Pancreas (tissue), 10 donors: ENCODE data around the gene CYB5R4. TPM values are rescaled to one million over a fixed set of nuclear protein-coding genes. Genes with fewer than 3 reads are reported as not detected.

Experiments used
- ATAC-seq, 4 donors: fragments of 200-7000 bp; cut with Tn5 transposase; one replicate each; pipeline versions ENCODE4 v1.8.0 to v1.9.1; 2020; ENCODE audit warnings: mild to moderate bottlenecking in 4 of 4, moderate library complexity in 4 of 4
- DNase-seq, 6 donors: peaks; one replicate each; pipeline ENCODE4 v3.0.0-alpha.2; 2020
- FAIRE-seq: peaks from 2 replicates; lab custom pipeline; 2012; peaks lifted over from hg19 to GRCh38; lab: Jason Lieb, UNC
- H3K27ac ChIP-seq, 4 donors: fragments of 200-600 bp; sonication (generic); 1 replicate in 3 of 4; 2 replicates in 1 of 4; pipeline versions ENCODE4 v1.5.0 to v1.8.0; 2020
- H3K27me3 ChIP-seq, 4 donors: fragments of 200-600 bp; one replicate each; pipeline ENCODE4 v1.8.0; 2021
- H3K36me3 ChIP-seq, 3 donors: fragments of 200-600 bp; sonication (generic) in 1 of 3; one replicate each; pipeline versions ENCODE4 v1.5.0 to v1.8.0; 2020 to 2021
- H3K4me1 ChIP-seq, 3 donors: fragments of 200-600 bp; one replicate each; pipeline ENCODE4 v1.8.0; 2021
- H3K4me3 ChIP-seq, 4 donors: fragments of 200-600 bp; sonication (generic) in 2 of 4; one replicate each; pipeline versions ENCODE4 v1.5.0 to v1.8.0; 2020 to 2021
- H3K9me3 ChIP-seq, 4 donors: fragments of 200-600 bp; one replicate each; pipeline ENCODE4 v1.8.0; 2021
- CTCF ChIP-seq, 4 donors: fragments of 200-600 bp; sonication (generic) in 3 of 4; IDR thresholded peaks; one replicate each; pipeline versions ENCODE4 v1.5.0 to v1.8.0; 2021; ENCODE audit warnings: antibody characterized with exemption in 4 of 4
- WGBS, 2 donors: extraction: QIAGEN DNeasy Blood & Tissue Kit; methylation state at CpG; one replicate each; pipeline ENCODE4 v1.1.7; 2013; 5-methylcytosine and 5-hydroxymethylcytosine counted together
- intact Hi-C, 3 donors: fragments of 100-400 bp; cut with DNase I; formaldehyde crosslinking; loops; one replicate each; pipeline versions ENCODE4 v1.11.1 to v1.14.2; 2022
- polyA plus RNA-seq, 2 donors: library from polyadenylated mRNA; stranded (reverse); fragments of 200-250 nt; gene quantifications; one replicate each; pipeline ENCODE4 v1.2.3, GENCODE V29; 2013
- total RNA-seq, 6 donors: library from RNA; stranded (reverse); fragmentation: NEBNext Ultra II Directional in 4 of 6; extraction: Animal tissue kit (Norgen Biotek cat#: 25700) in 4 of 6; gene quantifications; one replicate each; pipeline versions ENCODE4 v1.2.1 to v1.2.4, GENCODE V29; 2021 to 2023
- donor health status: healthy with polysubstance abuse.
- donor health status: DM: no; HTN: no; CAD: no; lungs with moderate emphysema.
- donor health status: DM: no; HTN: no; CAD: no.
- donor health status: control.
- donor health status: control.
- donor health status: Bipolar disorder and iron deficiency.
- donor health status: DM: yes; HTN: yes; CAD: no.
- donor health status: DM: no; HTN: no; CAD: no.
- donor health status: DM: no; HTN: no; CAD: no.
- donor health status: DM: yes; HTN: yes; CAD: no.

The CYB5R4 gene
- total and polyA plus RNA-seq, 8 donors = 1.1 to 10.1 (median 5.4) TPM

GRCh38 chr6:83860782-83861495, 1.4 kb downstream of the CYB5R4 start:
- Histone ChIP-seq H3K4me3 (peak overlapping the region in 2 of 4 donors; percentile 76 to 83), H3K9me3 (no peaks in the 10 kb centered on the region), H3K4me1 (peaks cover 0 to 13% (median 0%) of the 10 kb centered on the region in 3 donors), H3K36me3 (no peaks in the 10 kb centered on the region), H3K27ac (no peak overlapping the region), H3K27me3 (no peaks in the 10 kb centered on the region)
- intact Hi-C loops = no loop called here
- 66 to 74% methylated on average over 8 of the region's 8 CpGs for WGBS, 2 donors
- FAIRE-seq = no peak
- no peak for TF ChIP-seq CTCF (IDR thresholded peaks at IDR 0.05)
- no peak for DNase-seq
- ATAC-seq = no peak

- no peak for TF ChIP-seq CTCF (IDR thresholded peaks at IDR 0.05)
- Histone ChIP-seq H3K36me3 (no peaks in the 10 kb centered on the region), H3K4me3 (no peak overlapping the region), H3K4me1 (peaks cover 0 to 13% (median 0%) of the 10 kb centered on the region in 3 donors), H3K9me3 (no peaks in the 10 kb centered on the region), H3K27me3 (no peaks in the 10 kb centered on the region), H3K27ac (no peak overlapping the region)
- no peak for DNase-seq
- intact Hi-C loops = no loop called here
- 79% methylated on average over 4 of the region's 4 CpGs for WGBS, 2 donors
- ATAC-seq = no peak
- FAIRE-seq = no peak
Observed at GRCh38 chr6:83862776-83863471, 3.4 kb downstream of the CYB5R4 start.

- Histone ChIP-seq H3K4me1 (no peaks in the 10 kb centered on the region), H3K4me3 (no peak overlapping the region), H3K27me3 (no peaks in the 10 kb centered on the region), H3K27ac (no peak overlapping the region), H3K9me3 (no peaks in the 10 kb centered on the region), H3K36me3 (peaks cover 0 to 8% (median 0%) of the 10 kb centered on the region in 3 donors)
- intact Hi-C loops = no loop called here
- FAIRE-seq (no peak), DNase-seq (no peak), ATAC-seq (no peak)
- no peak for TF ChIP-seq CTCF (IDR thresholded peaks at IDR 0.05)
Observed at GRCh38 chr6:83867043-83867442, 7.6 kb downstream of the CYB5R4 start.

- Histone ChIP-seq H3K27ac (no peak overlapping the region), H3K4me1 (no peaks in the 10 kb centered on the region), H3K36me3 (peaks cover 0 to 8% (median 0%) of the 10 kb centered on the region in 3 donors), H3K27me3 (no peaks in the 10 kb centered on the region), H3K9me3 (no peaks in the 10 kb centered on the region), H3K4me3 (no peak overlapping the region)
- intact Hi-C loops = no loop called here
- DNase-seq (peak in 1 of 6 donors; percentile 36), ATAC-seq (peak in 2 of 4 donors; percentile 64 to 69), FAIRE-seq (no peak)
- no peak for TF ChIP-seq CTCF (IDR thresholded peaks at IDR 0.05)
- WGBS, 2 donors = 94% methylated on average over 9 of the region's 9 CpGs
Observed at GRCh38 chr6:83867527-83868161, 8.2 kb downstream of the CYB5R4 start.
